Tracheal epithelial cell (primary cell): ENCODE results near the gene UBE2D3. TPM values are rescaled to one million over a fixed set of nuclear protein-coding genes. Genes with fewer than 3 reads are reported as not detected.

Experiments used
- total RNA-seq: library from RNA; depleted of rRNA; stranded (reverse); fragments of >200 nt; gene quantifications from 2 replicates; pipeline ENCODE4 v1.2.1, GENCODE V29; 2014

UBE2D3 gene
- total RNA-seq, result 375 and 416 TPM in 2 replicates

GRCh38 chr4:102826890-102827673 is at the start of gene UBE2D3:
Gene UBE2D3 (minus strand): TSS chr4:102827551. CDS start chr4:102826508, 1,043 bp downstream.

GRCh38 chr4:102868781-102869568 is 41.6 kb upstream of the UBE2D3 start, which contains the start of gene CISD2:
Gene CISD2 (plus strand): TSS chr4:102868992. CDS start chr4:102869085, 93 bp downstream.

GRCh38 chr4:102760645-102761295 is 66.6 kb downstream of the UBE2D3 start, which contains the start of gene MANBA:
Gene MANBA (minus strand): TSS chr4:102760968. CDS start chr4:102760894, 74 bp downstream.

Other genes with a start within 250 kb of the UBE2D3 start
- 81.4 and 93.1 TPM in 2 replicates for gene MANBA, start 66.6 kb downstream of the UBE2D3 start, total RNA-seq
- gene CISD2, start 41.4 kb upstream of the UBE2D3 start, total RNA-seq, result 21.7 and 22.7 TPM in 2 replicates
- gene SLC9B1, start 192.2 kb upstream of the UBE2D3 start, total RNA-seq, result 0.64 TPM in 1 of 2 replicates, not detected in the other
- 14.0 and 14.5 TPM in 2 replicates for gene SLC9B2, start 249.2 kb upstream of the UBE2D3 start, total RNA-seq